Neuronal stem cell (in vitro differentiated cells): ENCODE results near the gene BEAN1.

Experiments
- DNase-seq: peaks from one replicate; pipeline ENCODE4 v3.0.0-alpha.2; 2013; ENCODE audit warnings: low spot score
- H2AFZ ChIP-seq: one replicate; pipeline ENCODE4 v1.6.1; 2013; ENCODE audit warnings: mild to moderate bottlenecking, low read length, inconsistent platforms
- H2AK5ac ChIP-seq: 2 replicates; pipeline ENCODE4 v1.6.1; 2013; ENCODE audit warnings: low read depth, mild to moderate bottlenecking, inconsistent platforms, low read length, moderate library complexity, mixed read lengths
- H2BK120ac ChIP-seq: 2 replicates; pipeline ENCODE4 v1.6.1; 2013; ENCODE audit warnings: low read depth, mild to moderate bottlenecking, inconsistent platforms, low read length, moderate library complexity, mixed read lengths
- H2BK12ac ChIP-seq: one replicate; pipeline ENCODE4 v1.6.1; 2013; ENCODE audit warnings: low read length, inconsistent platforms
- H2BK15ac ChIP-seq: 2 replicates; pipeline ENCODE4 v1.6.1; 2013; ENCODE audit warnings: mild to moderate bottlenecking, low read length, inconsistent platforms, mixed read lengths
- H2BK5ac ChIP-seq: one replicate; pipeline ENCODE4 v1.6.1; 2013; ENCODE audit warnings: inconsistent platforms, mild to moderate bottlenecking, low read length, moderate library complexity
- H3K14ac ChIP-seq: one replicate; pipeline ENCODE4 v1.6.1; 2013; ENCODE audit warnings: low read length, inconsistent platforms
- H3K18ac ChIP-seq: 2 replicates; pipeline ENCODE4 v1.6.1; 2013; ENCODE audit warnings: low read length, inconsistent platforms
- H3K23ac ChIP-seq: 2 replicates; pipeline ENCODE4 v1.6.1; 2013; ENCODE audit warnings: low read depth, mild to moderate bottlenecking, mixed read lengths, low read length, inconsistent platforms; ENCODE audit not compliant: poor library complexity
- H3K27ac ChIP-seq: replicated peaks from 3 replicates; pipeline ENCODE4 v1.5.1; 2013; ENCODE audit warnings: low read length, inconsistent platforms
- H3K27me3 ChIP-seq, 3 experiments: 2 replicates each; pipeline ENCODE4 v1.6.1; 2013; ENCODE audit warnings: low read length in 3 of 3, mild to moderate bottlenecking in 2 of 3, inconsistent platforms in 1 of 3, low read depth in 1 of 3, mixed read lengths in 1 of 3, moderate library complexity in 1 of 3; ENCODE audit not compliant: control insufficient read depth in 3 of 3, insufficient read depth in 3 of 3
- H3K36me3 ChIP-seq, 2 donors: replicated peaks in 1 of 2; 2 replicates each; pipeline ENCODE4 v1.6.1; 2013; ENCODE audit warnings: low read length in 2 of 2; ENCODE audit not compliant: control insufficient read depth in 2 of 2, insufficient read depth in 2 of 2
- H3K4ac ChIP-seq: 2 replicates; pipeline ENCODE4 v1.6.1; 2013; ENCODE audit warnings: inconsistent platforms, mild to moderate bottlenecking, low read length, moderate library complexity
- H3K4me1 ChIP-seq, 2 donors: 1 replicate in 1 of 2; 2 replicates in 1 of 2; pipeline ENCODE4 v1.6.1; 2013; ENCODE audit warnings: low read length in 2 of 2, low read depth in 1 of 2; ENCODE audit not compliant: control insufficient read depth in 2 of 2, insufficient read depth in 1 of 2
- H3K4me2 ChIP-seq: one replicate; pipeline ENCODE4 v1.6.1; 2013; ENCODE audit warnings: mild to moderate bottlenecking, low read length, inconsistent platforms; ENCODE audit not compliant: insufficient read depth, poor library complexity, severe bottlenecking
- H3K4me3 ChIP-seq, 2 donors: 2 replicates each; pipeline ENCODE4 v1.5.1; 2013; ENCODE audit warnings: low read length in 2 of 2, mild to moderate bottlenecking in 2 of 2, inconsistent platforms in 1 of 2, moderate library complexity in 1 of 2
- H3K79me1 ChIP-seq: one replicate; pipeline ENCODE4 v1.6.1; 2013; ENCODE audit warnings: low read depth, mild to moderate bottlenecking, inconsistent platforms, low read length, moderate library complexity
- H3K9ac ChIP-seq: one replicate; pipeline ENCODE4 v1.6.1; 2013; ENCODE audit warnings: mild to moderate bottlenecking, low read depth, low read length, inconsistent platforms; ENCODE audit not compliant: poor library complexity
- H3K9me3 ChIP-seq, 2 donors: replicated peaks in 1 of 2; 2 replicates each; pipeline versions ENCODE3 to v1.6.1; 2013; ENCODE audit warnings: low read length in 2 of 2, mild to moderate bottlenecking in 2 of 2, inconsistent platforms in 1 of 2, low read depth in 1 of 2, mixed read lengths in 1 of 2, moderate library complexity in 1 of 2; ENCODE audit not compliant: control insufficient read depth in 2 of 2, insufficient read depth in 1 of 2
- H4K8ac ChIP-seq: one replicate; pipeline ENCODE4 v1.6.1; 2013; ENCODE audit warnings: low read depth, mild to moderate bottlenecking, inconsistent platforms, low read length, moderate library complexity
- H4K91ac ChIP-seq: one replicate; pipeline ENCODE4 v1.6.1; 2013; ENCODE audit warnings: low read length, low read depth, mild to moderate bottlenecking, inconsistent platforms; ENCODE audit not compliant: poor library complexity
- WGBS, 2 donors: extraction: QIAGEN DNeasy Blood & Tissue Kit; methylation state at CpG; one replicate each; pipeline ENCODE4 v1.1.7; 2013; ENCODE audit warnings: missing lambda C conversion rate in 2 of 2, mixed read lengths in 1 of 2; ENCODE audit not compliant: insufficient read length in 2 of 2, insufficient replicate concordance in 1 of 2; ENCODE audit errors: extremely low coverage in 2 of 2; 5-methylcytosine and 5-hydroxymethylcytosine counted together

BEAN1 gene

GRCh38 chr16:66406534-66407221 lies 20.4 kb upstream of the BEAN1 start:
- Histone ChIP-seq H2BK15ac (no peak overlapping the region), H2BK5ac (no peak overlapping the region), H3K4me2 (peak overlapping the region; percentile 93), H3K4me1 (peaks cover 0 to 15% of the 10 kb centered on the region in 2 donors), H3K79me1 (no peaks in the 10 kb centered on the region), H2AFZ (peak overlapping the region; percentile 95), H3K36me3 (no peaks in the 10 kb centered on the region), H3K4ac (no peak overlapping the region), H3K18ac (peak overlapping the region; percentile 23), H3K27me3 (peaks cover 0 to 3% (median 0%) of the 10 kb centered on the region in 3 experiments), H2BK120ac (no peak overlapping the region), H2AK5ac (no peak overlapping the region), H3K23ac (no peak overlapping the region), H2BK12ac (no peak overlapping the region), H3K14ac (no peak overlapping the region), H3K9me3 (peaks cover 2 to 5% of the 10 kb centered on the region in 2 donors), H3K4me3 (peak overlapping the region; percentile 48 to 76), H3K9ac (peak overlapping the region; percentile 46), H3K27ac (no peak overlapping the region), H4K91ac (no peak overlapping the region), H4K8ac (no peak overlapping the region)
- no CpG with 5 or more reads among the region's 35 CpGs for WGBS, 2 donors
- peak; percentile 78 for DNase-seq

GRCh38 chr16:66408163-66409048 lies 18.7 kb upstream of the BEAN1 start:
- Histone ChIP-seq H3K27ac (no peak overlapping the region), H3K4me1 (peaks cover 0 to 15% of the 10 kb centered on the region in 2 donors), H3K23ac (no peak overlapping the region)

GRCh38 chr16:66409156-66409555 lies 17.9 kb upstream of the BEAN1 start:
- peak overlapping the region; percentile 85 for H2AFZ ChIP-seq
- no peak overlapping the region for H3K27ac ChIP-seq
- no peak overlapping the region for H3K14ac ChIP-seq
- no peaks in the 10 kb centered on the region for H3K36me3 ChIP-seq
- H2BK15ac ChIP-seq: no peak overlapping the region
- H3K4me3 ChIP-seq: no peak overlapping the region
- peaks cover under 1 to 14% of the 10 kb centered on the region in 2 donors for H3K9me3 ChIP-seq
- no peak overlapping the region for H3K23ac ChIP-seq
- no peak overlapping the region for H3K4ac ChIP-seq
- H2BK5ac ChIP-seq: no peak overlapping the region
- no peak overlapping the region for H3K4me2 ChIP-seq
- H3K18ac ChIP-seq: no peak overlapping the region
- no peak overlapping the region for H4K91ac ChIP-seq
- H3K4me1 ChIP-seq: peaks cover 0 to 15% of the 10 kb centered on the region in 2 donors
- H3K79me1 ChIP-seq: no peaks in the 10 kb centered on the region
- H3K9ac ChIP-seq: no peak overlapping the region
- H2BK12ac ChIP-seq: no peak overlapping the region
- no peak overlapping the region for H2AK5ac ChIP-seq
- H4K8ac ChIP-seq: no peak overlapping the region
- no peak for DNase-seq
- no CpG with 5 or more reads among the region's 5 CpGs for WGBS, 2 donors
- H3K27me3 ChIP-seq: peaks cover 0 to 3% (median 0%) of the 10 kb centered on the region in 3 experiments
- H2BK120ac ChIP-seq: no peak overlapping the region

More at GRCh38 chr16:66408163-66409048, 18.7 kb upstream of the BEAN1 start:
- peak overlapping the region in 1 of 2 donors; percentile 45 for H3K4me3 ChIP-seq
- no peak overlapping the region for H2BK120ac ChIP-seq
- H4K91ac ChIP-seq: no peak overlapping the region
- no peak overlapping the region for H2BK12ac ChIP-seq
- no peak overlapping the region for H3K14ac ChIP-seq
- no peaks in the 10 kb centered on the region for H3K36me3 ChIP-seq
- no peak overlapping the region for H3K9ac ChIP-seq
- H3K4ac ChIP-seq: no peak overlapping the region
- no CpG with 5 or more reads among the region's 5 CpGs for WGBS, 2 donors
- DNase-seq: no peak
- no peak overlapping the region for H2BK15ac ChIP-seq
- H3K27me3 ChIP-seq: peaks cover 0 to 3% (median 0%) of the 10 kb centered on the region in 3 experiments
- no peak overlapping the region for H3K4me2 ChIP-seq
- no peak overlapping the region for H4K8ac ChIP-seq
- no peak overlapping the region for H2AK5ac ChIP-seq
- H3K79me1 ChIP-seq: no peaks in the 10 kb centered on the region
- H2AFZ ChIP-seq: peak overlapping the region; percentile 85
- H2BK5ac ChIP-seq: no peak overlapping the region
- peaks cover 2 to 14% of the 10 kb centered on the region in 2 donors for H3K9me3 ChIP-seq
- H3K18ac ChIP-seq: no peak overlapping the region

GRCh38 chr16:66412182-66412581 lies 14.9 kb upstream of the BEAN1 start:
- Histone ChIP-seq H3K4me2 (no peak overlapping the region), H3K79me1 (no peaks in the 10 kb centered on the region), H3K9me3 (peaks cover 0 to 13% of the 10 kb centered on the region in 2 donors), H4K91ac (no peak overlapping the region), H3K14ac (no peak overlapping the region), H3K4me3 (no peak overlapping the region), H2BK12ac (no peak overlapping the region), H2BK120ac (no peak overlapping the region), H3K23ac (no peak overlapping the region), H2BK5ac (no peak overlapping the region), H2AK5ac (no peak overlapping the region), H4K8ac (no peak overlapping the region), H3K27ac (no peak overlapping the region), H3K4ac (no peak overlapping the region), H2BK15ac (no peak overlapping the region), H2AFZ (no peak overlapping the region), H3K4me1 (peaks cover 0 to 8% of the 10 kb centered on the region in 2 donors), H3K27me3 (peaks cover 0 to 4% (median 0%) of the 10 kb centered on the region in 3 experiments), H3K9ac (no peak overlapping the region), H3K36me3 (no peaks in the 10 kb centered on the region), H3K18ac (no peak overlapping the region)
- no peak for DNase-seq
